GM21447 (cell line): ENCODE results near the gene WNT2.

Experiments used
- ATAC-seq: cut with Tn5 transposase; IDR thresholded peaks from one replicate; pipeline ENCODE4 v1.9.1; 2021; ENCODE audit not compliant: unreplicated experiment

Gene WNT2

DNA sequence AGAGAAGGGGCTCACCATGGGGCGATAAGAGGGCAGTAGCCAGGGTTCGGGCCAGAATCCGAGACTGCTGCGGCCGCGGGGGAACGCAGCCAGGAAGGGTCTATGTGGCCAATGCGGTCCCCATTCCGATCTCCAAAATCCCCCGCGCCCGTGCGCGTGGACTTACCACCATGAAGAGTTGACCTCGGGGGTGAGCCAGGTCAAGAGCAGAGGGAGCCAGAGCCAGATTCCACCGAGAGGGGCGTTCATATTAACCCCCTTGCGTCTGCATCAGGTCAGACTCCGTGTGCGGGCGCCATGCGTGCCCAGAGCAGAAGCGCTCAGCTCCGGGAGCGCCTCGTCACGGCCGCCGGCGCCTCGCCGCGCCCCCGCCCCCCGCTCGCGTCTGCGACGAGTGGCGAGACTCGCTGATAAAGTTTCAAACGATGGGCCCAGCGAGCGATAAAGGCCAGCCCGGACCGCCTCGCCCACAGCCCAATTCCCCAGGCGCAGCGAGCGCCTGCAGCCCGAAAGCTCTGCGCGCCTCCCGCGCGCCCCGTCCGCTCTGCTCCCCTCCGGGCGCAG lies at the start of gene WNT2:
Gene WNT2 (minus strand): TSS at position 318 of the 564 bp plus-strand sequence. CDS start 69 bp downstream, at position 249.
- ATAC-seq = no peak

DNA sequence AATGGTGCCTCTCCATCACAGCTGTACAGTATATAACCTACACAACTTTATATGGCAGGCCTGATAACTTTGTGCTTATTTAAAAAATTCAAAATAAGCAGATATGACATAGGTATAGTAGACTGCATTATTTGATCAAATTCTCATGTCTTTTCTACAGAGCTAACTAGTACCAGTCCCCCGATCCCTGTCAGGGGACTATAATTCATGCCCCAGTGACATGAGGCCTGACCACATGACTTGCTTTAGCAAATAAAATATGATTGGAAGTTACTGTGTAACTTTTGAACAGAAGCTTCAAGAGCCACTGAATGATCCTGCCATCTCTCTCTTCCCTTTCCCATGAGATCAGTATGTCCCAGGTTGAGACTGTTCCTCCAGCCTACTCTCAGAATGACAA lies 49.2 kb upstream of the WNT2 start:
- ATAC-seq = no peak

DNA sequence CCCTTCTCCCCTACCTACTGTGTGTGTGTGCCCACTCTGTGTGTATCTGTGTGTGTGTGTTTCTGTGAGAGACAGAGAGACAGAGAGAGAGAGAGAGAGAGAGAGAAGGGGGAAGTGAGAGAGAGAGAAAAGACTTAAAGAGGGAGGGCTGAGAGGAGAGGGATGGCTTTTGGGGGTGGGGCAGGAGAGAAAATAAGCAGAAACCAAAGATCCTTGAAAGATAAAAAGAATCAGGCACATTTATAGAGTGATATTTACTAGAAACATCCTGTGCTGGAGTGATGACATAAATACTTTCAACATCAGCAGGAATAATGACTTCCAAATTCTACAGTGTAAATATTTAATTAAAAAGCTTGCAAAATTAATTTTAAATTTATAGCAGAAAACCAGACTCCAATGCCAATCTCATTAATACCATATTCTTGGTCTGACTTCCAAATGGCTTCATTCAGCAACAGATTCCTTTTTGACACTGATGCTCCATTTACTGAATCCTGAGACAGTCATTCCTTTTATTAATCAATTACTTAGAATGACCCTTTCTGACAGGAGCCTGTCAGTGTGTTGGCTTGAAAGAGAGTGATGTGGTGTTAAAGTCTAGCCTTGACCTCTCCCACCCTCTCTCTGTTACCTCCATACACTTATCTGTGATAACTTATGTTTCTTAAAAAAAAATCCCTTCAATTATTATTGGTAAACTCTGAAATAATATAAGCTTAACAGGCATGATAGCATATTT lies 41.7 kb upstream of the WNT2 start:
- no peak for ATAC-seq

DNA sequence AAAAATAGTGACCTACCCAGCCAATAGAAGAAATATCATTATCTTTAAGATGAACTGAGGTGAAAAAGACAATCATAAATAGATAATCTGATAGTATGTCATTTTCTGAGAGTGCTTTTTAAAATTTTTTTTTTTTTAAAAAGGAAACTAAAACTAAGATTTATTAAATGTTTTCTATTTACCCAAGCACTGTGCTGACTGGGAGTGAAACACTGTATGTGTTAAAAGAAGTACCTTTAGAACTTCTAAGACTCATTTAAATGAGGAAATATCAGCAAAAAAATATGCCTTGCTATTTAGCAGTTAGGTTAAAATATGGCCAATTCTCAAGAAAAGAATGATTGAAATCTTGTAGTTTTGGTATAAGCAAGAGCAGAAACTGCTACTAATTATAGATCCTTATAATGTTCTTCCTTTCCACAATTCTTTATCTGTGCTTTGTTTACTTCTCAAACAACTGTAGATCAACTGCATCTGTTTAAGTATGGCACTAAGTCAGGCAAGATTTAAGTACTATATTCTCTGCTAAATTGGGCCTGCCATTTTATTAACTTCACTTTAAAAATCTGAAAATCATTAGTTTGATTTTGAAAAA lies 39.5 kb upstream of the WNT2 start:
- no peak for ATAC-seq

DNA sequence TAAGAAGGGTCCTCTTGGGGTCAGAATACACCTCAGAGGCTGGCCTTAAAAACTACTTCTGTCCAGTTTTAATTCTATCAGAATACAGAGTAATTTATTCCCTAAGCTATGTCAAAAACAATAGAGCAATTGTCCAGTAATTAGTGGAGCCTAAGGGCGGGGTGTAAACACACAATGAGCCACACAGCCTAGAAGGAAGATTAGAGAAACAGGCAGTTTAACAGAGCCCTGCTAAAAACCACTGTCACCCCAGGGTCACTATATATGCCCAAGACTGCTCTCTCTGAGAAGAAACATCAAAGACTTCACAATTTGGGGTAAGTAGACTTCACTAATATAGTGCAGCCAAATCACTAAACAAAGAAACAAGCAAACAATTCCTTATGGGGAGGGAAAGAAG lies 27.2 kb upstream of the WNT2 start:
- ATAC-seq = no peak

DNA sequence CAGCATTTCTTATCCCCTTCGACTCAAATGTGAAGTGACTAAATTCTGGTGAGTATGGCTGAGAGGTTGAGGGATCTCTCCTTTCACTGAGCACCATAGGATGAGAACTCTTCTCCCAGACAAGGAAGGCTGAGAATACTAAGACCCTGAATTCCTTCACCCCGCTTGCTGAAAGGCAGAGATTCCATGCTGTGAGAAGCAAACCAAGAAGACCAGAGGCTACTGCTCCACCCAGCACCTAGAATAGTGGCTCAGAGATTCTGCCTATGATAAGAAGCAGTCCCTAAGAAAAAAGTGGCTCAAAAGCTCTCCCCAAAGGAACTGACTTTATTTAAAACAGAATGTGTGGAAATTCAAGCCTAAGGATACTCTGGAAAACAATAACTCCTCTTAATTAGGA lies 26.7 kb upstream of the WNT2 start:
- no peak for ATAC-seq

DNA sequence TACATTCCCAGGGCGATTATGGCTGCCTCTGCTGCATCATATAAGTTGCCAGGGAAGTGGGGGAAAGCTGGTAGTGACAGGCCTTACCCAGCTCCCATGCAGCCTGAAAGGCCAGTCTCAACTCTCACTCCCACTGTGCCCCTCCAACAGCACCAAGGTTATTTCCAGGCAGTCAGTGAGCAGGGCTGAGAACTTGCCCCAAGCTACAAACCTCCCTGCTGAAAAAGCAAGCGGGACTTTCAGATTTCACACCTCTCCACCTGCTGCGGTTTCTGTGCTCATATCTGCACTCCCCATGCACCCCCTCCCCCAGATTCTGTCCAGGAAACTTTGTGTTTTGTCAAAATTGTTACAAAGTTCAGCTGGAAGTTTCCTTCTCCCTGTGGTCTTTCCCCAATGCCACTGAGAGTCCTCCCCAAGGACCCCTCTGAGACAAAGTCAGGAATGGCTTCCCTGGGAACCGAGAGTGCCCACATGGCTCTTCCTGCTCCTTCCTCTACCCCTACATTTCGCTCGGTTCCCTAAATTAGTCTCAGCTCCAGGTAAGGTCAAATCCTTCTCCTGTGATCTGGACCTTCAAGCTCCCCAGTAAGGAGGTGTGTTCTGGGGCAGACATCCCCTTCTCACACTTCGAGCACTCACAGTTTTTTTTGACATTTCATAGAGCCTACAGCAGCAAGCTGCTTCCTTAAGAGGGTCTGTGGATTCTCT lies 25.3 kb upstream of the WNT2 start:
- peak; percentile 94 for ATAC-seq

DNA sequence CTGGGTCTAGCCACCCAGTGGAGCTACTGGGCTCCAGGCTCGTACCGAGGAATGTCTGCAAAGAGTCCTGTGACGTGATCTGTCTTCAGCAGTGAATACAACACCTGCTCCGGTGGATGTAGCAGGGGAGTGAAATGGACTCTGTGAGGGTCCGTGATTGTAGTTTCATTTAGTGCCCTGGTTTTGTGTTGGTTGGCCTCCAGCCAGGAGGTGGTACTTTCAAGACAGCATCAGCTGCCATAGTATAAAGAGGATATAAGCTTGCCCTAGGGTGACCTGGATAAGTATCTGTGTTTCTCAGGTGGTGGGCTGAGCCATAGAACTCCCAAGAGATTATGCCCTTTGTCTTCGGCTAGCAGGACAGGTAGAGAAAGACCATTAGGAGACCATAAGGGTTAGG lies 24.6 kb upstream of the WNT2 start:
- no peak for ATAC-seq

DNA sequence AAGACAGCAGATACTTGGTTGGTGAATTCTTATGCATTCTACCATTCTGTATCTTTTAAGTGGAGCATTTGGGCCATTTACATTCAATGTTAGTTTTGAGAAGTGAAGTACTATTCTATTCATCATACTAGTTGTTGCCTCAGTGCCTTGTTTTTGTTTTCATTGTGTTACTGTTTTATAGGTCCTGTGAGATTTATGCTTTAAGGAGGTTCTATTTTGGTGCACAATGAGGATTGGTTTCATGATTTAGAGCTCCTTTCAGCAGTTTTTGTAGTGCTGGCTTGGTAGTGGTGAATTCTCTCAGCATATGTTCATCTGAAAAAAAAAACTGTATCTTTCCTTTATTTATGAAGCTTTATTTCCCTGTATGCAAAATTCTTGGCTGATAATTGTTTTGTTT lies 23.3 kb upstream of the WNT2 start:
- ATAC-seq = no peak

DNA sequence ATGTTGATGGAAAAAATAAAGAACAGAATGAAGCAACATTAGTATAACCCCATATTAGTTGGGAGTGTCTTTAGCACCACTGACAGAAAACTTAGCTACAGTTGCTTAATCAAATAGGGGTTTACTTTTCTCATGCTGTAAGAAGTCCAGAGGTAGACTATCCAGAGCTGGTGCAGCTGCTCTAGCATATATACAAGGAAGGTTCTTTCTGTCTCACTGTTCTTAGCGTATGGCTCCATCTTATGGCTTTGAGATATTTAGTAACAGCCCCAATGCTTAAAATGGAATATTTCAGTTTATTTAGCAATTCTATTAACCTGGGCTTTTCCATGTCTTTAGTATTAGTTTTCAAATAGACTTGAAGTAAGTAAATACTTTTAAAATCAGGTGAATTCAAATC lies 15.2 kb upstream of the WNT2 start:
- no peak for ATAC-seq

DNA sequence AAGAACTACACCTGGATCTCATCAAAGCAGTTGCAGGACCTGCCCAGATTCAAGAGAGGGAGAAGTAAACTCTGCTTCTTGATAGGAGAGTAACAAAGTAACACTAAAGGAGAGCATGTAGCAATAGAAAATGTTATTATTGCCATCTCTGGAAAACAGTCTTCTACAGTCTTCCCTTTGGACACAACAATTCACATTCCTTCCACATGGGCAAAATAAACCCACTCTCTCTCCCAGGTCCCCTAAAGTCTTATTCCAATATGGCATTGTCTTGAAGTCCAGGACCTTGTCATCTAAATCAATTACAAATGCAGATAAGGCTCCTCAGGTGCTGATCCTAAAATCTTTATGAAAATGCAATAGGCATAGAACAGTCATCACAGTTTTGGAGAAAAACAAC lies 10.3 kb upstream of the WNT2 start:
- no peak for ATAC-seq

DNA sequence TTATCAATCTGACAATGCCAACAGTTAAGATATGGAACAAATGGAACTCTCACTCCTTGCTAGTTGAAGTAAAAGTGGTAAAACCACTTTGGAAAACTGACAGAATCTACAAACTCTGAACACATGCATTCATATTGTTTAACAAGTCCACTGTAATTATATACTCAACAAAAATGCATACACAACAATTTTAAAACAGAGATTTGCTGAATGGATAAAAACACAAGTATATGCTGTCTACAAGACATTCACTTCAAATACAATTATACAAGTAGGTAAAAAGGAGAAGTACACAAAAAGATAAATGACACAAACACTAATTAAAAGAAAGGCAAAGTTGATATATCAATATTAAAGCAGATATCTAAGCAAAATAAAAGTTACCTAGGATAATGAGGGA lies 9.2 kb upstream of the WNT2 start:
- no peak for ATAC-seq

DNA sequence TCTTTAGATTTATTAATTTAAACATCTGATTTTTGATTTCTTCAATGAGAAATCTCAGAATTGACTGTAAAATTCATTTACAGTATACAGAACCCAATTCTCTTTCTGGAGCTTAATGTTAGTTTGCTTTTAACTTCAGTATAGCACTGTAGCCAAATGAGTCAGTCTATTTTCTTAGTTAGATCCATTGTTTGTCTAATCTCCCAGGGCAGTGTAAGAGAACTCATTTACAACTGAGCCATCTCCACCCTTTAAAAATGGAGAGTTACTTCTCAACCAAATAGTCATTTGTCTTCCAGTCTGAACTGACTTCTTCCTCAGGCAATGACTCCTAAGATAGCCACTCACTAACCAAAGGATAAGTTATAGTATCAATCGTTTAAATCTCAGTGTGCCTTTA lies 3.0 kb upstream of the WNT2 start:
- no peak for ATAC-seq

DNA sequence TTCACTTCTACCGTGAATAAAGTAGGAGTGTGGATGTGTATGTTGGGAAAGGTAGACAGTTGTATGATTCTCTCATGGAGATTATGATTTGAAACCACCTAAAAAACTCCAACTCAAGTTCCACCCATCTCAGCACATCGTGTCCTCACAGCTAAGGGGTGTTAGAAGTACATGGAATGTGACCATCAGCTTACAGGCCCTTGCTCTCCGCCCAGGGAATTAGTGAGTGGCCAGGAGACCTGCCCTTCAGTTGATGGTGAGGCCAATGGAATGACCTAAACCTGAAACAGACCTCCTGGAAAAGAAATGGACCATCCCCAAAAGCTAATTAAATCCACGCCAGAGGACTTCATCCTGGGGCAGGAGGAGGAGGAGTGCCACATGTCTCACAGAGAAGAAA lies 2.1 kb upstream of the WNT2 start:
- ATAC-seq = no peak

DNA sequence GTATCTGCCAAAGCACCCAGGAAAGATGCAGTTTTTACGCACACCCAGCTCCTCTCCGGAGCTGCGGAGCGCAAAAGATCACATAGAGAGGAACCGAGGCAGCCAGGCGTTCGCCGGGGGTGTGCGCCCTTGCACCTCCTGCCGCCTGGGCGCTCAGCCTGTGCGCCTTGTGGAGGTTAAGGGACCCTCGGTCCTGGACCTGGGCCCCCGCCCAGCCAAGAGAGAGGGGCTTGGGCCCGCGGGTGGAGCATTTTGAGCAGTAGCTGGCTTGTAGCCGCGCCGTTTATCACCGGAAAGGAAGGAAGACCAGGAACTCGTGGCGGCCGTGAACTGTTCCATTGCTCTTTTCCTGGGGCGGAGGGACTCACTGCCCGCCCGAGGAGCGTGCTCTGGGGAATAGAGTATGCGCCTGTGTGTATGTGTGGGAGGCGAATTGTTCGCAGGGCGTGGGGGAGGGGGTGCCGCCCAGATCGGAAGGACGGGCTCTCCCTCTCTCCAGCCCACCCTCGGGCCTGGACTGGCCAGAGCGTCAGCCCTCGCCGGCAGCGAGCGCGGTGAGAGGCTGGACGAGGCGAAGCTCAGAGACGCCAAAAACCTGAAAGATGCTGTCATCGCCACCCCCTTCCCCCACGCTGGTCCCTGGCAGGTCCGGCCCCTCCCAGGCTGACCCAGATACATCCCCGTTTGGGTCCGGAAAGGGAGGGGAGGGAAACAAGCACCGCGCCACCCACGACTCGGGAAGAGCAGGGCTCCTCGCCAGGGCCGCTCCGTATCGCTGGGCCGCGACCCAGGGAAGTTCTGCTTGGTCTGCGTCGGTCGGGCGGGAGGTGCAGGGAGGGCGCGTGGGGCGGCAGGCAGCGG lies 1.2 kb upstream of the WNT2 start:
- ATAC-seq = no peak

DNA sequence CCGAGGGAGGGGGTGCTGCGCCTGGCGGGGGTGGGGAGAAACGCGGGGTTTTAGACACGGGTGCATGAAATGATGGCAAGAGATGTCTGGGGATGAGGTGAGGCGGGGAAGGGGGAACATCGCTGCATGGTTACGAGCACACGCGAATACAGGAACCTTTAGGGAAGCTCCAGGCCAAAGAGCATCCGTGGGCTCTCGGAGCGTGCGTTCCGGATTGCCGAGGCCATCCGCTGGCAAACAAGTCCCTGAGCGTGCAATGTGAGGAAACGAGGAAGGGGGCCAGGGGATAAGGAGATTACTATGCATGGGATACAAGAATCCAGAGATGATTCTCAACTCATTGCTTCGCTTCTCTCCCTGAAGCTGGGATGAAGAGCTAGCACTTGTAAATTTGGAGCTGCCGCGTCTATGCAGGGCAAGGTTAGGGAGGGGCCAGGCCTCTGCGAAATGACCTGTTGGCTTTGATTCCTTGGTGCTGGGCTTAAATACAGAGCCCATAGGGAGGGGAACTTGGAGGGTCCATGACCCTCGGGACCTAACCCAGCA lies 520 bp upstream of the WNT2 start:
- ATAC-seq = no peak

DNA sequence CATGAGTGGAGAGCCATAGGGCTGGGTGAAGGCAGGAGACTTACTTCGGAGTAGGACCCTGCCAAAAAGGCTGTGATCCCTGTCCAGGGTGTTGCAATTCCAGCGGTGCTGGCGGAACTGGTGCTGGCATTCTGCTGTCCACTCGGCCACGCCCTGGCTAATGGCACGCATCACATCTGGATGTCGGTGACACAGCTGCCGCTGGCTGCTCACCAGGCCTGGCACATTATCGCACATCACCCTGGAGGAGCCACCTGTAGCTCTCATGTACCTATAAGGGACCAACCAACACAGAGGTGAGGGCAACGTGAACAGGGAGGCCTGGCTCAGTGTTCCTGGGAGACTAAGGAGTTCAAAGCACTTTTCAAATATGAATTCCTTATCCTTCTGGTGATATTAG lies 2.3 kb downstream of the WNT2 start:
- no peak for ATAC-seq

DNA sequence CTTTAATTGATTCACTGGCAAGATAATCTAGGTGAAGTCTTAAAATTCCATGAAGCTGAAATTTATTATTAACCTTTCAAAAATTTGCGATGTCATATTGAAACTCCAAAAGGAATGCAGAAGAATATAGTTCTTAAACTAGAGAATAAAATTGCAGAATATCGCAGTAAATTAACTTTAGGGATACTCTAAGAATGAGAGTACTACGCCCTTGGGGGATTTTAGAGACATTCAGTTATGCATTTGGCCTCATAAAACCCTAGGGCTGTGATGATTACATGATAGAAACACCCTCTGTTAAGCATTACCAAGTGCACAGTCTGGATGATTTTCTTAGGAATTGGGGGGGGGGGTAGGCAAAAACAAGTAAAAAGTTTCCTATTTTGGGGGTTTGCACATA lies 3.7 kb downstream of the WNT2 start:
- ATAC-seq = no peak

DNA sequence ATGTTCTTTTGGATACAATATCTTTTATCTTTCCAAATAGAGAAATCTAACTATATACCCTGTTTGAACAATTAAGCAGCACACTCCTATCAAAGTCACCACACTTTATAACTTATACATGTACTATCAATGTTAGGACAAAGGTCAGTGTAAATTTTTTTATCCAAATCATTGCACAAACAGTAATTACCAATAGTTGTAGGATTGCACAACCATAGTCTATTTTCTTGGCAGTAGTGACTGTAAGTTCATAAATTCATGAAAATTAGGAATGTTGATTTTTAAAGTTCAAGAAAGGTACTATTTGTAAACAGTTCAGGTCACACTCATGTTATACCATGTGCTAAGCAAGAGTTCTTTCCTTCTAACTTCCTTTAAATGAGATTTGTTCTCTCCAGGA lies 9.3 kb downstream of the WNT2 start:
- ATAC-seq = no peak

DNA sequence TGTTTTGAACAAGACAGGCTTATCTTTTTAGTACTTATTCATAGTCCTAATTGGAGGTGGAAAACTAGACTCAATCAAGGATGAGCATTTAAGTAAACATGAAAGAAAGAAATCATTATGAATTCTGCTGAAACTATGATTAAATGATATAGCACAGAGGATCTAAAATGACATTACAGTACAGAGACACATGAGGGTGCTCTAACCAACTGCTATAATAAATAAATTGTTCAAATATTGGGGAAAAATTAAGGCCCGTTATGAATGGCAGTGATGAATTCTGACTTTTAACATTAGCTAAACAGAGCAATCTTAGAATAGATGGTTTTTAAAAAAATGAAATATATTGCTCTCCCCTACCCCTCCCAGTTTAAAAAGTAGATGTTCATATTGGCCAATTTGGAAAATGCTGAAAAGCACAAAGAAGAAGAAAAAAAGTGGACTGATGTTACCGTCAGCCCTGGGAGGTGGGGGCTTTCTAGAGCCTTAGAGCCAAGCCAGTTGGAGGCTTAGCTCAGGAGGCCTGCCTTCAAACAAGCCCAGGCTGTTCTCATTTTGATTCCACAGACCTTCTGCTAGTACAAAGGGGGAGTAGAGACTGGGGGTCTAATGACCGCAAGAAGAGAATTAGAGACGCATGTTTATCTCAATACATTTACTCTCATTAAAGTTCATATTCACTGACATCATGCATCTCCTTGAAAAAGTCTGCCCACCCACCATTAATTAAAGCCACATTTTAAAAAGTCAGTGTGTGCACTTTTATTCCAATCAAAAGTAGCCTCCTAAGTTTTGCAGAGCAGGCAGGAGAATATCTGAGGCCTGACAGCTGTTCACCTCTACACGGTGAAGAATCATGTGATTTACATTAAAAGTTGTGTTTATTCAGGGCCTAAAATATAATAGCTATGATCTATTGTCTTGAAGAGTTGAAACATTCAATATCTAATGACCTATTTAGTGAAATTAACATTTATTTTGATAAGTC lies 10.0 kb downstream of the WNT2 start:
- no peak for ATAC-seq
